Testis (tissue), 3 donors: Measurements from ENCODE around the gene NPLOC4. TPM values are rescaled to one million over a fixed set of nuclear protein-coding genes. Genes with fewer than 3 reads are reported as not detected.

Source experiments
- DNase-seq: peaks from one replicate; pipeline ENCODE4 v3.0.0-alpha.2; 2019
- H3K27ac ChIP-seq, 2 donors: fragments of 200-600 bp; sonication (generic); one replicate each; pipeline ENCODE4 v1.5.1; 2019
- H3K27me3 ChIP-seq: fragments of 200-600 bp; sonication (generic); one replicate; pipeline ENCODE4 v1.5.1; 2019
- H3K36me3 ChIP-seq: fragments of 200-600 bp; sonication (generic); one replicate; pipeline ENCODE4 v1.5.1; 2017; ENCODE audit warnings: low read depth; ENCODE audit errors: missing control alignments
- H3K4me1 ChIP-seq: fragments of 200-600 bp; sonication (generic); one replicate; pipeline ENCODE4 v1.5.1; 2019
- H3K4me3 ChIP-seq, 2 donors: fragments of 200-600 bp; sonication (generic); one replicate each; pipeline ENCODE4 v1.5.1; 2017 to 2019
- H3K9me3 ChIP-seq: fragments of 200-600 bp; sonication (generic); one replicate; pipeline ENCODE4 v1.5.1; 2017
- CTCF ChIP-seq, 3 experiments: fragments of 450-650 bp in 2 of 3; fragments of 200-600 bp in 1 of 3; sonication (generic) in 1 of 3; IDR thresholded peaks; one replicate each; pipeline ENCODE4 v1.5.1; 2016 to 2019; ENCODE audit warnings: antibody characterized with exemption in 3 of 3, mild to moderate bottlenecking in 2 of 3, moderate library complexity in 1 of 3
- POLR2A ChIP-seq: fragments of 450-650 bp; IDR thresholded peaks from one replicate; pipeline ENCODE4 v1.6.1; 2017; ENCODE audit warnings: antibody characterized with exemption, mild to moderate bottlenecking, moderate library complexity
- WGBS, 2 donors: methylation state at CpG; one replicate each; pipeline ENCODE4 v1.1.5; 2018; 5-methylcytosine and 5-hydroxymethylcytosine counted together
- intact Hi-C: fragments of 100-400 bp; cut with DNase I; formaldehyde crosslinking; loops from one replicate; pipeline ENCODE4 v1.15.1; 2023; ENCODE audit warnings: low total_unique reads
- polyA plus RNA-seq: library from polyadenylated mRNA; stranded (reverse); fragments of 350-450 nt; fragmentation: Illumina TruSeq; extraction: RNeasy Lipid Tissue Mini Kit (QIAGEN cat#74804); gene quantifications from one replicate; pipeline ENCODE4 v1.2.3, GENCODE V29; 2014; ENCODE audit warnings: low read depth, low replicate concordance; ENCODE audit not compliant: insufficient read depth
- total RNA-seq, 2 donors: library from RNA; depleted of rRNA; stranded (reverse); fragments of >200 nt; gene quantifications; one replicate each; pipeline ENCODE4 v1.2.3, GENCODE V29; 2016

NPLOC4 gene
- total and polyA plus RNA-seq, 3 donors from 2014 or later = 106 to 130 (median 122) TPM

- Histone ChIP-seq H3K4me3 (no peak overlapping the region), H3K36me3 (no peaks in the 10 kb centered on the region), H3K4me1 (no peaks in the 10 kb centered on the region), H3K27ac (no peak overlapping the region), H3K9me3 (no peaks in the 10 kb centered on the region), H3K27me3 (no peaks in the 10 kb centered on the region)
- no peak for DNase-seq
- 53 to 56% methylated on average over 16 to 17 of the region's 17 CpGs for WGBS, 2 donors
- intact Hi-C loops = no loop called here
- TF ChIP-seq CTCF (IDR thresholded peaks at IDR 0.05) = no peak
- TF ChIP-seq POLR2A = no peak
These were observed 60.2 kb downstream of the NPLOC4 start for GRCh38 chr17:81576621-81577277.

DNA sequence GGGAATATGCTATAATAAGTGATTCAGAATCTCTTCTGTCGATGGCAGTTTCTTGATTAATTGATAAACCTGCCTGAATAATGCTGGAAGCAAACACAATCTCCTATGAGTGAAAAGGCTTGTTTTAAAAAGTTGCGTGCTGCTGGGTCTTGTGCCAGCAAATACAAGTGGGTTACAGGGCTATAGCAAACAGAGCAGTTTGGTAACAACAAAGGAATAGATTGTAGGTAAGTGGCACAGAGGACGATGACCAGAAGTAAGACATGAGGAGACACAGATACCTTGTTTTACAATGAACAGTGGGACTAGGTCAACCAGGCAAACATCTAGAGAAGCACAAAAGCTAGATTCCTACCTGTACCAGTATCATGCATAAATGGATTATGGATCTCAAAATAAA lies 61.1 kb downstream of the NPLOC4 start:
- no peaks in the 10 kb centered on the region for H3K4me1 ChIP-seq
- H3K36me3 ChIP-seq = no peaks in the 10 kb centered on the region
- H3K27me3 ChIP-seq = no peaks in the 10 kb centered on the region
- WGBS, 2 donors = 91 to 93% methylated on average over 3 of the region's 3 CpGs
- intact Hi-C loops = no loop called here
- no peak overlapping the region for H3K27ac ChIP-seq
- no peak for TF ChIP-seq CTCF (IDR thresholded peaks at IDR 0.05)
- TF ChIP-seq POLR2A = no peak
- no peaks in the 10 kb centered on the region for H3K9me3 ChIP-seq
- DNase-seq = no peak
- no peak overlapping the region for H3K4me3 ChIP-seq

- Histone ChIP-seq H3K36me3 (no peaks in the 10 kb centered on the region), H3K4me1 (no peaks in the 10 kb centered on the region), H3K9me3 (no peaks in the 10 kb centered on the region), H3K4me3 (no peak overlapping the region), H3K27me3 (no peaks in the 10 kb centered on the region), H3K27ac (no peak overlapping the region)
- TF ChIP-seq CTCF (IDR thresholded peaks at IDR 0.05) = no peak
- no peak for DNase-seq
- WGBS, 2 donors = 78 to 81% methylated on average over 8 of the region's 8 CpGs
- intact Hi-C loops = no loop called here
These were observed 62.3 kb downstream of the NPLOC4 start for GRCh38 chr17:81574643-81574956.

DNA sequence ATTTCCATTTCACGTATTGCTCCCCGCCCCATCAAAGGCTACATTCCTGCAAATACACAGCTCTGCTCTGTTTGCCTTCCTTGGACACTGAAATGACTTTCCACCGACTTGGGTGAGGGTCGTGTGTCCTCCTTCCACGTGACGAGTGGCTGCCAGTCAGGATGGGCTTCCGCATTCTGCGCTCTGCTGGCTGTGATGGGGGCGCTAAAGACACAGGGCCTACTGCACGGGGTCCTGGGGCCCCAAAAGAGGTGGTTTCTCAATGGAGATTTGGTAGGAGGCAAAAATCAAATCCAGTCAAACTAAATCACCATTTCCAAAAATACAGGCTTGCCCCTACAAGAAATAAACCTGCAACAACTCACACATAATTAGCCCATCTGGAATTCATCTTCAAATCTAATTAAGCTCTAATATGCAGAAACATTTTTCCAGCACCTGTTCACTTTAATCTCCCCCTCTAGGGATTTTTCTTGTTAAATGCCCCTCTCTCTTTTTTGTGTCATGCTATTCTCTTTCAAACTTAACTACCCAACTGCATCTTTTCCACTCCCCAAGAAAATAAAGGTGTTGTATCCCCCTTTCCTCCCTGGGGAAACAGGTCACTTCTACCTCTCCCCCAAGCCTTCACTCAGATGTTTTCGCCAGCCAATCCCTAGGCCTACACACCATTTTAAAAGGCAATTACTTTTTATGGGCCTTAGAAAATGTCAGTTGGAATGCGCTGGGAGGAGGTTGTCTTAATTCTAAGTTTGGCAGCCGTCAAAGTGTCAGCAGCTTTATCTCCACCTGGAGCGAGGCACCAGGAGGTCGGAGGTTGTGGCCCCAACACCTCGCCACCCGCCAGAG lies 62.9 kb downstream of the NPLOC4 start:
- DNase-seq = no peak
- Histone ChIP-seq H3K9me3 (no peaks in the 10 kb centered on the region), H3K27me3 (no peaks in the 10 kb centered on the region), H3K36me3 (no peaks in the 10 kb centered on the region), H3K4me3 (no peak overlapping the region), H3K27ac (no peak overlapping the region), H3K4me1 (no peaks in the 10 kb centered on the region)
- no peak for TF ChIP-seq CTCF (IDR thresholded peaks at IDR 0.05)
- WGBS, 2 donors = 87 to 90% methylated on average over 17 of the region's 17 CpGs
- intact Hi-C loops = no loop called here
